Measurements from ENCODE around the gene DTX3. TPM values are rescaled to one million over a fixed set of nuclear protein-coding genes. Genes with fewer than 3 reads are reported as not detected.

Gene DTX3
- polyA plus RNA-seq, 3 donors, result 0.08 to 1.3 TPM; not detected in 1

DNA sequence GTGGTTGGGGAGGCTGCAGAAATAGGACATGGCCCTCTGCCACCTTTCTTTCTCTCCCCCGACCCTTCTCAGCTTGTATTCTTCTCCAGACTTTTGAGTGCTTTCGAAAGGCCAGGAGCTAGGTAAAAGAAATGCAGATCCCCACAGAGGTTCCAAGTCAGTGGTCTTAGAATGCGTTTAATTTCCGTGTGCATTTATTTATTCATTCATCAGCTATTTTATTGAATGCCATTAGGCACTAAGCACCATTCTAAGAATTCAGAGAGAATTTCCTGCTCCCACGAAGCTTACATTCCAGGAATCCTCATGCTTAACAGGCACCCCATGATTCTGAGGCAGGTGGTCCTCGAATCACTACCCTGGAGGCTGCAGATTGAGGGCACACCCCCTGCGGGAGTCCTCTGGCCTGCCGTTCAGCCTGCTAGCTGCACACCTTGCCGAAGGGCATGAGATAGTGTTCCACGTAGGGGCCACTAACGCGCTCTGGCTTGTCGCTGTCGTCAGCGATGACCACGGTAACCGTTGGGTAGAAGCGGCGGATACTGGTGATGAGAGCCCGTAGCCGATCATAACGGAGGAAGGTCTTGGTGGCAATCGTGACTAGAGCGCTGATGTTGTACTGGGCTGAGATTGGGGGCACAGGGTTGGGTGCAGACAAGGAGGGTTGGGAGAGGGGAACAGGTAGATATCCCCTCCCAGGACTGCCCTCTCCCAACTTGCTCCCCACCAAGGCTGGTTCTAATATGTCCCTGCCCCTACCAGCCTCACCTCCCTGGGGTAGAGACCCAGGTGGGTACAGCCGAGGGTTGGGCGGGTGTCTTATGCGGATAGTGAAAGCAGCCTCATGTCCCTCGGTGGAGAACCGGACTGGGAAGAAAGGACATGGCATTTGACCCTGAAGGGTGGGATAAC is 23.9 kb downstream of the DTX3 start:
- Histone ChIP-seq H3K9ac (ENCODE audit: insufficient read depth, low read length, poor library complexity, severe bottlenecking) (no peak overlapping the region), H4K20me1 (ENCODE audit: insufficient read depth, low read length) (no peaks in the 10 kb centered on the region), H3K27me3 (ENCODE audit: control insufficient read depth in 2 of 2, insufficient read depth in 2 of 2, low read length in 2 of 2) (peaks cover 59 to 98% of the 10 kb centered on the region in 2 donors), H3K36me3 (replicated peaks in 1 of 2; ENCODE audit: control insufficient read depth in 1 of 2, insufficient read depth in 2 of 2, low read length in 2 of 2) (no peaks in the 10 kb centered on the region), H3K9me3 (replicated peaks in 1 of 2; ENCODE audit: control insufficient read depth in 1 of 2, insufficient read depth in 1 of 2, low read length in 2 of 2) (peaks cover 0 to 30% of the 10 kb centered on the region in 2 donors), H3K4me3 (replicated peaks in 1 of 3; ENCODE audit: low read depth in 2 of 3, low read length in 3 of 3) (no peak overlapping the region), H3K79me2 (ENCODE audit: insufficient read depth, low read length) (no peaks in the 10 kb centered on the region), H3K4me2 (replicated peaks; ENCODE audit: extremely low read depth, low read length, poor library complexity, severe bottlenecking) (peak overlapping the region; percentile 36), H3K4me1 (ENCODE audit: control insufficient read depth in 1 of 2, insufficient read depth in 2 of 2, low read length in 2 of 2) (peaks cover 16 to 28% of the 10 kb centered on the region in 2 donors), H3K27ac (ENCODE audit: low read depth in 1 of 2, low read length in 2 of 2) (no peak overlapping the region), H2AFZ (ENCODE audit: insufficient read depth, low read depth, low read length, poor library complexity, severe bottlenecking) (no peak overlapping the region)
- TF ChIP-seq, protein P1, sequence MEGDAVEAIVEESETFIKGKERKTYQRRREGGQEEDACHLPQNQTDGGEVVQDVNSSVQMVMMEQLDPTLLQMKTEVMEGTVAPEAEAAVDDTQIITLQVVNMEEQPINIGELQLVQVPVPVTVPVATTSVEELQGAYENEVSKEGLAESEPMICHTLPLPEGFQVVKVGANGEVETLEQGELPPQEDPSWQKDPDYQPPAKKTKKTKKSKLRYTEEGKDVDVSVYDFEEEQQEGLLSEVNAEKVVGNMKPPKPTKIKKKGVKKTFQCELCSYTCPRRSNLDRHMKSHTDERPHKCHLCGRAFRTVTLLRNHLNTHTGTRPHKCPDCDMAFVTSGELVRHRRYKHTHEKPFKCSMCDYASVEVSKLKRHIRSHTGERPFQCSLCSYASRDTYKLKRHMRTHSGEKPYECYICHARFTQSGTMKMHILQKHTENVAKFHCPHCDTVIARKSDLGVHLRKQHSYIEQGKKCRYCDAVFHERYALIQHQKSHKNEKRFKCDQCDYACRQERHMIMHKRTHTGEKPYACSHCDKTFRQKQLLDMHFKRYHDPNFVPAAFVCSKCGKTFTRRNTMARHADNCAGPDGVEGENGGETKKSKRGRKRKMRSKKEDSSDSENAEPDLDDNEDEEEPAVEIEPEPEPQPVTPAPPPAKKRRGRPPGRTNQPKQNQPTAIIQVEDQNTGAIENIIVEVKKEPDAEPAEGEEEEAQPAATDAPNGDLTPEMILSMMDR (IDR thresholded peaks at IDR 0.05), result no peak
- intact Hi-C loops (cut with micrococcal nuclease), result loop anchor here in 1 of 2 donors (10.0 kb wide), 1 partner anchor 154 kb away; the partner anchor contains the start of gene ARHGAP9
- peaks cover 0 to 4% of the 10 kb centered on the region in 2 donors for H3K36me3 Mint-ChIP-seq
- no peak overlapping the region for H3K27ac Mint-ChIP-seq
- H3K9me3 Mint-ChIP-seq, result peaks cover 0 to 7% (median 2%) of the 10 kb centered on the region in 7 donors
- 43% methylated on average over 22 of the region's 29 CpGs for WGBS (ENCODE audit: insufficient coverage)
- H3K4me1 Mint-ChIP-seq, result peaks cover 17% of the 10 kb centered on the region
- peak overlapping the region in 1 of 2 donors; percentile 82 for H3K4me3 Mint-ChIP-seq
- no peak for DNase-seq
- H3K27me3 Mint-ChIP-seq (ENCODE audit: low read depth in 3 of 3), result peaks cover 86 to 100% (median 92%) of the 10 kb centered on the region in 3 donors

DNA sequence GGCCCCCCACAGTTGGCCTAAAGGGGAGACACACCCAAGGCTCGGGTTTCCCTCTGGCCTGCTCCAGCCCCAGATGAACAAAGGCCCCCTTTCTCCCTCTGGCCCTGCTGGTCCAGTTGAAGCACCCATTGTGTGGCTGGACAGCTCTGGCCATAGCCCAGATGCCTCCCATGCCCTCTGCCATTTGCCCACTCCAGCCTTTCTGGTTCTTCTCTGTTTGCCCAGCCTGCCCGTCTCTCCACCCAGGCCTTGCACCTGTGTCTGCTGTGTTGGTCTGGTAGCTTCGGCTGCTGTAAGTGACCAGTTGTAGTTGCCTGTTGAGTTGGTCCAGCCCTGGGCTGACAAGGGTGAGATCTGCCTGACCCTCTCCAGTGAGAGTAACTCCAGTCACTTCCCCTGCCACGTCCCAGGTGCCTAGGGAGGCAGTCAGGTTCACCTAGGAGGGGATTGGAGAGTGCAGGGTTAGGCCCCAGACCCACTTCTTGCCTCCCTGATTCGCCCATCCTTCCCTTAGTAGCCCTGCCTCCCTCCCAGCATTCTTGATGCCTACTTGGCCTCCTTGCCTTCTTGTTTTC is 25.4 kb downstream of the DTX3 start:
- Histone ChIP-seq H3K4me2 (replicated peaks; ENCODE audit: extremely low read depth, low read length, poor library complexity, severe bottlenecking) (no peak overlapping the region), H3K36me3 (replicated peaks in 1 of 2; ENCODE audit: control insufficient read depth in 1 of 2, insufficient read depth in 2 of 2, low read length in 2 of 2) (no peaks in the 10 kb centered on the region), H3K4me1 (ENCODE audit: control insufficient read depth in 1 of 2, insufficient read depth in 2 of 2, low read length in 2 of 2) (peaks cover 16 to 28% of the 10 kb centered on the region in 2 donors), H4K20me1 (ENCODE audit: insufficient read depth, low read length) (no peaks in the 10 kb centered on the region), H3K79me2 (ENCODE audit: insufficient read depth, low read length) (no peaks in the 10 kb centered on the region), H2AFZ (ENCODE audit: insufficient read depth, low read depth, low read length, poor library complexity, severe bottlenecking) (no peak overlapping the region), H3K9me3 (replicated peaks in 1 of 2; ENCODE audit: control insufficient read depth in 1 of 2, insufficient read depth in 1 of 2, low read length in 2 of 2) (peaks cover 0 to 30% of the 10 kb centered on the region in 2 donors), H3K27me3 (ENCODE audit: control insufficient read depth in 2 of 2, insufficient read depth in 2 of 2, low read length in 2 of 2) (peaks cover 69 to 98% of the 10 kb centered on the region in 2 donors), H3K9ac (ENCODE audit: insufficient read depth, low read length, poor library complexity, severe bottlenecking) (no peak overlapping the region), H3K4me3 (replicated peaks in 1 of 3; ENCODE audit: low read depth in 2 of 3, low read length in 3 of 3) (no peak overlapping the region), H3K27ac (ENCODE audit: low read depth in 1 of 2, low read length in 2 of 2) (no peak overlapping the region)
- H3K27ac Mint-ChIP-seq, result peak overlapping the region in 1 of 7 donors; percentile 46
- 92% methylated on average over 2 of the region's 5 CpGs for WGBS (ENCODE audit: insufficient coverage)
- intact Hi-C loops (cut with micrococcal nuclease), result loop anchor here (5.0 to 10.0 kb wide), 2 partner anchors 155 to 173 kb away; partner anchors contain the start of genes ARHGAP9 (in 1 of the 2), GLI1 (in 1 of the 2) and INHBE (in 1 of the 2)
- DNase-seq, result no peak
- H3K27me3 Mint-ChIP-seq (ENCODE audit: low read depth in 3 of 3), result peaks cover 77 to 95% (median 84%) of the 10 kb centered on the region in 3 donors
- peaks cover 18% of the 10 kb centered on the region for H3K4me1 Mint-ChIP-seq
- peak overlapping the region in 1 of 2 donors; percentile 80 for H3K4me3 Mint-ChIP-seq
- TF ChIP-seq, protein P1 (IDR thresholded peaks at IDR 0.05), result no peak
- H3K9me3 Mint-ChIP-seq, result peaks cover 0 to 7% (median 2%) of the 10 kb centered on the region in 7 donors
- peaks cover 0 to 4% of the 10 kb centered on the region in 2 donors for H3K36me3 Mint-ChIP-seq
